Mucosa of stomach (tissue), 1 donor: ENCODE results near the gene FKBP14.
"Not testable (repeated sequence)": the region's sequence is repeated elsewhere in the genome, so short reads cannot be mapped to it uniquely, and the experiment has no call there.

Experiments
- H3K27me3 ChIP-seq: one replicate; pipeline ENCODE4 v1.7.0; 2013; ENCODE audit warnings: mild to moderate bottlenecking, low read length; ENCODE audit not compliant: control insufficient read depth, insufficient read depth
- H3K36me3 ChIP-seq: one replicate; pipeline ENCODE4 v1.7.0; 2013; ENCODE audit warnings: low read length; ENCODE audit not compliant: control insufficient read depth, insufficient read depth
- H3K4me1 ChIP-seq: one replicate; pipeline ENCODE4 v1.7.0; 2013; ENCODE audit warnings: mild to moderate bottlenecking, low read length; ENCODE audit not compliant: control insufficient read depth, insufficient read depth
- H3K4me3 ChIP-seq: one replicate; pipeline ENCODE4 v1.7.0; 2013; ENCODE audit warnings: low read length
- H3K9ac ChIP-seq: one replicate; pipeline ENCODE4 v1.7.0; 2013; ENCODE audit warnings: mild to moderate bottlenecking, low read length, moderate library complexity
- H3K9me3 ChIP-seq: one replicate; pipeline ENCODE4 v1.7.0; 2013; ENCODE audit warnings: mild to moderate bottlenecking, low read length, moderate library complexity; ENCODE audit not compliant: control insufficient read depth
- donor health status: Pancreatic carcinoma.

Gene FKBP14

GRCh38 chr7:30026229-30027064 is at the start of gene FKBP14:
Gene FKBP14, minus strand, starts transcription at chr7:30026702. Its CDS starts 194 bp downstream, at chr7:30026508.
- no peaks in the 10 kb centered on the region for H3K36me3 ChIP-seq
- peak within 1 kb of the TSS; percentile 69 for H3K9ac ChIP-seq
- no peaks in the 10 kb centered on the region for H3K27me3 ChIP-seq
- H3K9me3 ChIP-seq: no peaks in the 10 kb centered on the region
- H3K4me1 ChIP-seq: no peaks in the 10 kb centered on the region
- peak within 1 kb of the TSS; percentile 43 for H3K4me3 ChIP-seq

- H3K9ac ChIP-seq: no peak overlapping the region
- no peak overlapping the region for H3K4me3 ChIP-seq
- H3K36me3 ChIP-seq: no peaks in the 10 kb centered on the region
- no peaks in the 10 kb centered on the region for H3K4me1 ChIP-seq
- H3K27me3 ChIP-seq: no peaks in the 10 kb centered on the region
- H3K9me3 ChIP-seq: no peaks in the 10 kb centered on the region
Observed at GRCh38 chr7:30074422-30075030, 48.0 kb upstream of the FKBP14 start.

- Histone ChIP-seq H3K9ac (no peak overlapping the region), H3K9me3 (no peaks in the 10 kb centered on the region), H3K4me3 (no peak overlapping the region), H3K4me1 (no peaks in the 10 kb centered on the region), H3K27me3 (no peaks in the 10 kb centered on the region), H3K36me3 (no peaks in the 10 kb centered on the region)
Observed at GRCh38 chr7:30072735-30073134, 46.2 kb upstream of the FKBP14 start.

GRCh38 chr7:30070052-30070451 is 43.5 kb upstream of the FKBP14 start:
- Histone ChIP-seq H3K4me3 (no peak overlapping the region), H3K9ac (no peak overlapping the region), H3K9me3 (no peaks in the 10 kb centered on the region), H3K4me1 (no peaks in the 10 kb centered on the region), H3K36me3 (no peaks in the 10 kb centered on the region), H3K27me3 (no peaks in the 10 kb centered on the region)

GRCh38 chr7:30069096-30069867 is 42.8 kb upstream of the FKBP14 start:
- Histone ChIP-seq H3K9me3 (no peaks in the 10 kb centered on the region), H3K27me3 (no peaks in the 10 kb centered on the region), H3K36me3 (no peaks in the 10 kb centered on the region), H3K9ac (no peak overlapping the region), H3K4me1 (no peaks in the 10 kb centered on the region), H3K4me3 (no peak overlapping the region)

GRCh38 chr7:30068117-30068516 is 41.6 kb upstream of the FKBP14 start:
- H3K4me3 ChIP-seq: no peak overlapping the region
- no peaks in the 10 kb centered on the region for H3K27me3 ChIP-seq
- H3K9me3 ChIP-seq: no peaks in the 10 kb centered on the region
- H3K36me3 ChIP-seq: no peaks in the 10 kb centered on the region
- no peaks in the 10 kb centered on the region for H3K4me1 ChIP-seq
- H3K9ac ChIP-seq: no peak overlapping the region

- no peaks in the 10 kb centered on the region for H3K36me3 ChIP-seq
- no peak overlapping the region for H3K4me3 ChIP-seq
- no peak overlapping the region for H3K9ac ChIP-seq
- no peaks in the 10 kb centered on the region for H3K4me1 ChIP-seq
- H3K27me3 ChIP-seq: no peaks in the 10 kb centered on the region
- H3K9me3 ChIP-seq: no peaks in the 10 kb centered on the region
Observed at GRCh38 chr7:30066687-30067086, 40.2 kb upstream of the FKBP14 start.

GRCh38 chr7:30065746-30066145 is 39.2 kb upstream of the FKBP14 start:
- H3K4me1 ChIP-seq: no peaks in the 10 kb centered on the region
- H3K4me3 ChIP-seq: no peak overlapping the region
- H3K9ac ChIP-seq: no peak overlapping the region
- no peaks in the 10 kb centered on the region for H3K27me3 ChIP-seq
- no peaks in the 10 kb centered on the region for H3K36me3 ChIP-seq
- no peaks in the 10 kb centered on the region for H3K9me3 ChIP-seq

GRCh38 chr7:30062587-30062986 is 36.1 kb upstream of the FKBP14 start:
- Histone ChIP-seq H3K4me3 (no peak overlapping the region), H3K4me1 (no peaks in the 10 kb centered on the region), H3K36me3 (no peaks in the 10 kb centered on the region), H3K9ac (no peak overlapping the region), H3K9me3 (no peaks in the 10 kb centered on the region), H3K27me3 (no peaks in the 10 kb centered on the region)

- H3K4me1 ChIP-seq, H3K9ac ChIP-seq, H3K4me3 ChIP-seq, H3K27me3 ChIP-seq, H3K9me3 ChIP-seq, H3K36me3 ChIP-seq: not testable (repeated sequence)
Observed at GRCh38 chr7:30061786-30062185, 35.3 kb upstream of the FKBP14 start.

GRCh38 chr7:30057741-30058140 is 31.2 kb upstream of the FKBP14 start:
- Histone ChIP-seq H3K4me1 (no peaks in the 10 kb centered on the region), H3K9ac (no peak overlapping the region), H3K36me3 (no peaks in the 10 kb centered on the region), H3K9me3 (no peaks in the 10 kb centered on the region), H3K27me3 (no peaks in the 10 kb centered on the region), H3K4me3 (no peak overlapping the region)

- H3K4me1 ChIP-seq: no peaks in the 10 kb centered on the region
Observed at GRCh38 chr7:30053068-30053467, 26.6 kb upstream of the FKBP14 start.

More at GRCh38 chr7:30053068-30053467, 26.6 kb upstream of the FKBP14 start:
- H3K27me3 ChIP-seq: no peaks in the 10 kb centered on the region
- no peaks in the 10 kb centered on the region for H3K9me3 ChIP-seq
- H3K4me3 ChIP-seq: no peak overlapping the region
- no peak overlapping the region for H3K9ac ChIP-seq
- no peaks in the 10 kb centered on the region for H3K36me3 ChIP-seq
